Measurements from ENCODE around the gene ADAMTS16. TPM values are rescaled to one million over a fixed set of nuclear protein-coding genes. Genes with fewer than 3 reads are reported as not detected.

The ADAMTS16 gene
- total and polyA plus RNA-seq, 2 experiments from 2014 or later = 0.11 TPM

DNA sequence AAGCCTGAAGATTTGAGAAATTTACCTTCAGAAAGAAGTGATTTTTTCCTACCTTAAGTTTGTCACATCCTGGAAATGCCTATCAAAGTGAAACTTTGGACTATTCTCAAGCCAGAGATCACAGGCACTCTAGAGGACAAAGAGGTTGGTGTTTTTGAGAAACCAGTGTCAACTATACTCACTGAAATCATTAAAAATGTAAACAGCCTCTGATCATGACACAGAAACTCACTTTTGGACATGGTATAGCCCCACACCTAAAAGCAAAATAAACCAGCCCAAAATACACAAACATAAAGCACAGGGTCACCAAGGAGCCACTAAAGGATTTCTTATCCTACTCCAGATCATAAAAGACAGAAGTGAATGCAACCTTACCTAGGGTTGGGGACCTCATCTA, 216.6 kb downstream of the ADAMTS16 start:
- DNase-seq = no peak
- in situ Hi-C loops (cut with MboI) = no loop called here

GRCh38 chr5:5359618-5360017, 219.5 kb downstream of the ADAMTS16 start:
- no peaks in the 10 kb centered on the region for H3F3A ChIP-seq (ENCODE audit: insufficient read depth)
- TF ChIP-seq EZH2phosphoT487 (IDR thresholded peaks at IDR 0.05; ENCODE audit: insufficient read depth, low read depth) (no peak), EZH2 (IDR thresholded peaks at IDR 0.05; ENCODE audit: insufficient read depth, poor library complexity, severe bottlenecking) (no peak)
- no peaks in the 10 kb centered on the region for H3K36me3 ChIP-seq (ENCODE audit: low read depth)
- no peak overlapping the region for H2AFZ ChIP-seq
- no peak overlapping the region for H3K9ac ChIP-seq
- no peaks in the 10 kb centered on the region for H3K4me1 ChIP-seq (ENCODE audit: insufficient read depth)
- no peaks in the 10 kb centered on the region; the same call in none of the 2 replicates for H3K27me3 ChIP-seq (replicated peaks; ENCODE audit: insufficient read depth)
- no peaks in the 10 kb centered on the region for H3K9me2 ChIP-seq (ENCODE audit: insufficient read depth)
- no peak for DNase-seq
- in situ Hi-C loops (cut with MboI) = no loop called here
- H3K4me2 ChIP-seq (ENCODE audit: unreplicated experiment) = no peak overlapping the region
- no peak overlapping the region for H3K4me3 ChIP-seq
- no peak overlapping the region for H3K27ac ChIP-seq
- no peaks in the 10 kb centered on the region for H3K79me2 ChIP-seq (ENCODE audit: insufficient read depth)
- 32 to 37% methylated on average over 9 of the region's 9 CpGs for WGBS, 2 experiments (ENCODE audit: low coverage in 1 of 2, low lambda C conversion rate in 2 of 2, missing lambda C conversion rate in 2 of 2)
- no peaks in the 10 kb centered on the region for H4K20me1 ChIP-seq (ENCODE audit: insufficient read depth)
- H3K9me3 ChIP-seq (ENCODE audit: low read depth) = no peaks in the 10 kb centered on the region

More for the DNA sequence above, 216.6 kb downstream of the ADAMTS16 start:
- no peak overlapping the region for H3K27ac ChIP-seq
- no peaks in the 10 kb centered on the region for H3K4me1 ChIP-seq (ENCODE audit: insufficient read depth)
- H3F3A ChIP-seq (ENCODE audit: insufficient read depth) = no peaks in the 10 kb centered on the region
- no peaks in the 10 kb centered on the region for H3K9me3 ChIP-seq (ENCODE audit: low read depth)
- H2AFZ ChIP-seq = no peak overlapping the region
- H3K4me2 ChIP-seq (ENCODE audit: unreplicated experiment) = no peak overlapping the region
- H3K4me3 ChIP-seq = no peak overlapping the region
- no peaks in the 10 kb centered on the region for H3K79me2 ChIP-seq (ENCODE audit: insufficient read depth)
- H3K9ac ChIP-seq = no peak overlapping the region
- TF ChIP-seq EZH2 (IDR thresholded peaks at IDR 0.05; ENCODE audit: insufficient read depth, poor library complexity, severe bottlenecking) (no peak), EZH2phosphoT487 (IDR thresholded peaks at IDR 0.05; ENCODE audit: insufficient read depth, low read depth) (no peak)
- no peaks in the 10 kb centered on the region for H3K36me3 ChIP-seq (ENCODE audit: low read depth)
- H3K27me3 ChIP-seq (replicated peaks; ENCODE audit: insufficient read depth) = no peaks in the 10 kb centered on the region; the same call in none of the 2 replicates
- H4K20me1 ChIP-seq (ENCODE audit: insufficient read depth) = no peaks in the 10 kb centered on the region
- H3K9me2 ChIP-seq (ENCODE audit: insufficient read depth) = no peaks in the 10 kb centered on the region

DNA sequence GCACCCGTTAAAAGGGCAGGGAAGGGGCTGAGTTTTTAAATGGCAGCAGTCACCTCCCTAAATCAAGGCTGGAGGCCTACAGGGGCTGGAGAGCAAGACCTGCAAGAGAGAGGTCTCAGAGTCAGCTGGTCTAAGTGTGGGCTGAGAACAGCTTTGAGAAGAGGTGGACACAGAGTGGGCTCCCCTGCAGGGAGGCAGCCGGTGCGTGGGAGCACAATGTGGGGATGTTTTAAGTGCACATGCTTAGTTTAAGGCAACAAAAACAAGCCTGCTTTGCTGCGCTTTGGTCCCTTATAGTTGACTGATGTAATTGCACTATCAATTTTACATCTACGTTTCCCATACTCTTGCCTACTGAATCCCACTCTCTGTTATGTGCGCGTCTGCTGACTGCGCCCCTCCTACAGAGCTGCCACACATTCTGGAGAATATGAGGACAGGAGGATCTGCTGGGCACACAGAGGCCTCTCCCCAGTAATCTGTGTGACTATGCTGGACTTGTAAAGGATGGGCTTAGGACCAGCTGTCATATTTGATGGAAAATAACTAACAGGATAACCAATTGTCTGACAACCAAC, 220.3 kb downstream of the ADAMTS16 start:
- no peaks in the 10 kb centered on the region for H3K9me2 ChIP-seq (ENCODE audit: insufficient read depth)
- no peaks in the 10 kb centered on the region for H3K9me3 ChIP-seq (ENCODE audit: low read depth)
- no peak overlapping the region for H3K4me3 ChIP-seq
- in situ Hi-C loops (cut with MboI) = no loop called here
- no peak for DNase-seq
- 75 to 77% methylated on average over 8 of the region's 8 CpGs for WGBS, 2 experiments (ENCODE audit: low coverage in 1 of 2, low lambda C conversion rate in 2 of 2, missing lambda C conversion rate in 2 of 2)
- no peak overlapping the region for H3K27ac ChIP-seq
- H3K4me1 ChIP-seq (ENCODE audit: insufficient read depth) = no peaks in the 10 kb centered on the region
- no peak overlapping the region for H3K4me2 ChIP-seq (ENCODE audit: unreplicated experiment)
- no peaks in the 10 kb centered on the region for H3K36me3 ChIP-seq (ENCODE audit: low read depth)
- H3K9ac ChIP-seq = no peak overlapping the region
- H3K79me2 ChIP-seq (ENCODE audit: insufficient read depth) = no peaks in the 10 kb centered on the region
- TF ChIP-seq EZH2phosphoT487 (IDR thresholded peaks at IDR 0.05; ENCODE audit: insufficient read depth, low read depth) (no peak), EZH2 (IDR thresholded peaks at IDR 0.05; ENCODE audit: insufficient read depth, poor library complexity, severe bottlenecking) (no peak)
- no peaks in the 10 kb centered on the region; the same call in none of the 2 replicates for H3K27me3 ChIP-seq (replicated peaks; ENCODE audit: insufficient read depth)
- H3F3A ChIP-seq (ENCODE audit: insufficient read depth) = no peaks in the 10 kb centered on the region
- H4K20me1 ChIP-seq (ENCODE audit: insufficient read depth) = no peaks in the 10 kb centered on the region
- no peak overlapping the region for H2AFZ ChIP-seq

GRCh38 chr5:5360941-5361520, 220.9 kb downstream of the ADAMTS16 start:
- H3F3A ChIP-seq (ENCODE audit: insufficient read depth) = no peaks in the 10 kb centered on the region
- H3K36me3 ChIP-seq (ENCODE audit: low read depth) = no peaks in the 10 kb centered on the region
- H3K4me1 ChIP-seq (ENCODE audit: insufficient read depth) = no peaks in the 10 kb centered on the region
- in situ Hi-C loops (cut with MboI) = no loop called here
- no peak for DNase-seq
- no peaks in the 10 kb centered on the region for H3K9me3 ChIP-seq (ENCODE audit: low read depth)
- H3K27ac ChIP-seq = no peak overlapping the region
- no peak overlapping the region for H3K4me2 ChIP-seq (ENCODE audit: unreplicated experiment)
- no peaks in the 10 kb centered on the region for H3K9me2 ChIP-seq (ENCODE audit: insufficient read depth)
- TF ChIP-seq EZH2 (IDR thresholded peaks at IDR 0.05; ENCODE audit: insufficient read depth, poor library complexity, severe bottlenecking) (no peak), EZH2phosphoT487 (IDR thresholded peaks at IDR 0.05; ENCODE audit: insufficient read depth, low read depth) (no peak)
- H3K79me2 ChIP-seq (ENCODE audit: insufficient read depth) = no peaks in the 10 kb centered on the region
- no peak overlapping the region for H2AFZ ChIP-seq
- H3K9ac ChIP-seq = no peak overlapping the region
- no peaks in the 10 kb centered on the region for H4K20me1 ChIP-seq (ENCODE audit: insufficient read depth)
- no peaks in the 10 kb centered on the region; the same call in none of the 2 replicates for H3K27me3 ChIP-seq (replicated peaks; ENCODE audit: insufficient read depth)
- WGBS, 2 experiments (ENCODE audit: low coverage in 1 of 2, low lambda C conversion rate in 2 of 2, missing lambda C conversion rate in 2 of 2) = 36 to 39% methylated on average over 10 of the region's 10 CpGs
- no peak overlapping the region for H3K4me3 ChIP-seq
